Endothelial cell of umbilical vein (primary cell): ENCODE data around the gene ZCWPW1. TPM values are rescaled to one million over a fixed set of nuclear protein-coding genes. Genes with fewer than 3 reads are reported as not detected.

Source experiments
- BruUV-seq: library from RNA; stranded (reverse); fragments of 400-500 nt; replicated peaks from 2 replicates; lab custom pipeline; 2021; lab: Mats Ljungman, UMichigan
- CTCF ChIA-PET: fragments of 300-600, 350-600 bp; sonication (Branson Sonifier 250); formaldehyde crosslinking; loops from one replicate; lab custom pipeline; 2021; ENCODE audit warnings: antibody characterized with exemption, inconsistent platforms; lab: Charles Lee
- POLR2A ChIA-PET: fragments of 300-600, 350-600 bp; sonication (Branson Sonifier 250); formaldehyde crosslinking; loops from one replicate; lab custom pipeline; 2021; ENCODE audit warnings: antibody characterized with exemption, inconsistent platforms; lab: Charles Lee
- DNase-seq: peaks from one replicate; pipeline ENCODE4 v3.0.0-alpha.2; 2011; ENCODE audit warnings: low read depth, low spot score
- FAIRE-seq: peaks from 2 replicates; lab custom pipeline; 2011; peaks lifted over from hg19 to GRCh38; lab: Jason Lieb, UNC
- H2AFZ ChIP-seq: 2 replicates; pipeline ENCODE4 v1.6.0; 2012; ENCODE audit warnings: low read depth, low read length, control low read depth, inconsistent platforms
- H3K27ac ChIP-seq: 2 replicates; pipeline ENCODE4 v1.5.1; 2011; ENCODE audit warnings: low read depth, mild to moderate bottlenecking, control low read depth, low read length, moderate library complexity; ENCODE audit not compliant: insufficient read depth
- H3K27me3 ChIP-seq, 2 experiments: 2 replicates each; pipeline versions ENCODE4 v1.6.0 to v1.6.1; 2011; ENCODE audit warnings: low read length in 2 of 2, mixed read lengths in 1 of 2; ENCODE audit not compliant: control insufficient read depth in 2 of 2, insufficient read depth in 2 of 2
- H3K36me3 ChIP-seq, 2 experiments: 2 replicates in 1 of 2; 3 replicates in 1 of 2; pipeline ENCODE4 v1.5.1; 2011; ENCODE audit warnings: low read length in 2 of 2, mild to moderate bottlenecking in 1 of 2, moderate library complexity in 1 of 2; ENCODE audit not compliant: control insufficient read depth in 2 of 2, insufficient read depth in 2 of 2; ENCODE audit errors: extremely low read depth in 1 of 2
- H3K4me1 ChIP-seq: 3 replicates; pipeline ENCODE4 v1.5.1; 2011; ENCODE audit warnings: mild to moderate bottlenecking, low read length; ENCODE audit not compliant: control insufficient read depth, insufficient read depth; ENCODE audit errors: extremely low read depth
- H3K4me2 ChIP-seq: 2 replicates; pipeline ENCODE4 v1.6.1; 2011; ENCODE audit warnings: low read length, control low read depth, mixed read lengths; ENCODE audit not compliant: insufficient read depth
- H3K4me3 ChIP-seq, 3 experiments: fragments of 200-600 bp in 1 of 3; sonication (generic), shearing (Covaris generic) in 1 of 3; replicated peaks in 1 of 3; 2 replicates each; pipeline ENCODE4 v1.5.1; 2011 to 2016; ENCODE audit warnings: control low read depth in 3 of 3, low read length in 3 of 3, mild to moderate bottlenecking in 2 of 3, inconsistent platforms in 1 of 3, low read depth in 1 of 3, moderate library complexity in 1 of 3; ENCODE audit not compliant: insufficient read depth in 1 of 3
- H3K79me2 ChIP-seq: 2 replicates; pipeline ENCODE4 v1.6.0; 2012; ENCODE audit warnings: low read length, inconsistent platforms; ENCODE audit not compliant: control insufficient read depth, insufficient read depth
- H3K9ac ChIP-seq: replicated peaks from 2 replicates; pipeline ENCODE3; 2011; ENCODE audit warnings: low read length, control low read depth; ENCODE audit not compliant: insufficient read depth; ENCODE audit errors: extremely low read depth
- H3K9me1 ChIP-seq: replicated peaks from 3 replicates; pipeline ENCODE4 v1.6.0; 2011; ENCODE audit warnings: mild to moderate bottlenecking, low read length; ENCODE audit not compliant: control insufficient read depth, insufficient read depth; ENCODE audit errors: extremely low read depth
- H3K9me3 ChIP-seq: replicated peaks from 2 replicates; pipeline ENCODE4 v1.5.1; 2012; ENCODE audit warnings: low read length, inconsistent platforms; ENCODE audit not compliant: control insufficient read depth, insufficient read depth
- H4K20me1 ChIP-seq: replicated peaks from 2 replicates; pipeline ENCODE3; 2011; ENCODE audit warnings: mild to moderate bottlenecking, low read length; ENCODE audit not compliant: control insufficient read depth, insufficient read depth; ENCODE audit errors: extremely low read depth
- EZH2 ChIP-seq: IDR thresholded peaks from 2 replicates; pipeline ENCODE4 v1.6.1; 2012; ENCODE audit warnings: borderline replicate concordance, low read depth, mild to moderate bottlenecking, moderate library complexity, low read length, inconsistent platforms; ENCODE audit not compliant: severe bottlenecking
- FOS ChIP-seq: IDR thresholded peaks from 2 replicates; pipeline ENCODE4 v1.6.1; 2011; ENCODE audit warnings: mild to moderate bottlenecking, low read length, moderate library complexity, borderline replicate concordance; ENCODE audit not compliant: insufficient read depth
- GATA2 ChIP-seq: IDR thresholded peaks from 2 replicates; pipeline ENCODE4 v1.7.0; 2011; ENCODE audit warnings: low read depth, mild to moderate bottlenecking, moderate library complexity, mixed read lengths, low read length; ENCODE audit not compliant: insufficient read length, insufficient read depth
- JUN ChIP-seq: IDR thresholded peaks from 2 replicates; pipeline ENCODE4 v1.6.1; 2011; ENCODE audit warnings: borderline replicate concordance, low read depth; ENCODE audit not compliant: insufficient read length, insufficient read depth
- MYC ChIP-seq: IDR thresholded peaks from one replicate; pipeline ENCODE4 v1.6.1; 2011; ENCODE audit warnings: mild to moderate bottlenecking, low read depth, low read length
- POLR2A ChIP-seq: IDR thresholded peaks from 2 replicates; pipeline ENCODE4 v1.6.1; 2012; ENCODE audit warnings: low read depth, mild to moderate bottlenecking, control low read depth, low read length
- POLR2AphosphoS5 ChIP-seq: IDR thresholded peaks from 2 replicates; pipeline ENCODE4 v1.6.1; 2012; ENCODE audit warnings: low read depth, mild to moderate bottlenecking, control low read depth, low read length, moderate library complexity; ENCODE audit not compliant: insufficient read depth
- dilution Hi-C: fragments of 300-500 bp; cut with MboI; formaldehyde crosslinking; loops from one replicate; pipeline ENCODE4 v1.15.0; 2019; ENCODE audit warnings: low sequenced_read_pairs; ENCODE audit not compliant: extremely low pct_ligation_motif_present
- intact Hi-C: fragments of 100-400 bp; cut with micrococcal nuclease; formaldehyde crosslinking; loops from one replicate; pipeline ENCODE4 v1.10.0; 2022
- polyA plus RNA-seq, 4 experiments: library from polyadenylated mRNA; depleted of rRNA in 3 of 4; stranded (reverse) in 3 of 4; unstranded in 1 of 4; fragments of >200 nt; gene quantifications; 2 replicates each; pipeline versions ENCODE4 v1.2.1 to v1.2.3, GENCODE V29; 2011 to 2012; ENCODE audit warnings: missing spikeins in 1 of 4
- total RNA-seq: library from RNA; stranded (reverse); gene quantifications from 2 replicates; pipeline ENCODE4 v1.2.3, GENCODE V29; 2021
- TF ChIP-seq, protein P1 (sequence below), 2 donors: IDR thresholded peaks; 1 replicate in 1 of 2; 2 replicates in 1 of 2; pipeline ENCODE4 v1.5.1; 2011; ENCODE audit warnings: low read length in 2 of 2, mild to moderate bottlenecking in 2 of 2, moderate library complexity in 2 of 2, control low read depth in 1 of 2, inconsistent platforms in 1 of 2, low read depth in 1 of 2; ENCODE audit not compliant: insufficient read depth in 1 of 2; ENCODE audit errors: extremely low read depth in 1 of 2
- TF ChIP-seq, protein P2 (sequence below): IDR thresholded peaks from 2 replicates; pipeline ENCODE4 v1.6.1; 2011; ENCODE audit not compliant: insufficient read depth, insufficient read length

Gene ZCWPW1
- total and polyA plus RNA-seq, 2 donors (not counting 3 experiments of a cell fraction or from before 2014, with no cell fraction given): 0.31 to 0.32 TPM

DNA sequence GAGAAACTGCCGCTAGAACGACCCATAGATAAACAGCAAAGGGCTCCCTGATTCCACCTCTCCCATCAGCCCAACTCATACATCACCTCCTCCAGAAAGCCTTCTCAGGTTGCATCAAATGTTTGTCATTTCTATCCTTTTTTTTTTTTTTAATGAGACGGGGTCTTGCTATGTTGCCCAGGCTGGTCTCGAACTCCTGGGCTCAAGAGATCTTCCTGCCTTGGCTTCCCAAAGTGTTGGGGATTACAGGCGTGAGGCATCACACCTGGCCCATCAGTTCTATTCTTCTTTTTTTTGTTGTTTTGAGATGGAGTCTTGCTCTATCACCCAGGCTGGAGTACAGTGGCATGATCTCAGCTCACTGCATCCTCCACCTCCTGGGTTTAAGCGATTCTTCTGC is 28.5 kb upstream of the ZCWPW1 start:
- H3K4me3 ChIP-seq: no peak overlapping the region
- intact Hi-C loops (no loop called here), dilution Hi-C loops (no loop called here)
- H3K9me1 ChIP-seq: no peaks in the 10 kb centered on the region
- DNase-seq (no peak), FAIRE-seq (no peak)
- ChIA-PET CTCF (no interaction called here), POLR2A (no interaction called here)
- no peak overlapping the region for H3K4me2 ChIP-seq
- no TSS peak for BruUV-seq
- H3K4me1 ChIP-seq: peaks cover 10% of the 10 kb centered on the region
- H3K9ac ChIP-seq: no peak overlapping the region
- TF ChIP-seq, protein P1, sequence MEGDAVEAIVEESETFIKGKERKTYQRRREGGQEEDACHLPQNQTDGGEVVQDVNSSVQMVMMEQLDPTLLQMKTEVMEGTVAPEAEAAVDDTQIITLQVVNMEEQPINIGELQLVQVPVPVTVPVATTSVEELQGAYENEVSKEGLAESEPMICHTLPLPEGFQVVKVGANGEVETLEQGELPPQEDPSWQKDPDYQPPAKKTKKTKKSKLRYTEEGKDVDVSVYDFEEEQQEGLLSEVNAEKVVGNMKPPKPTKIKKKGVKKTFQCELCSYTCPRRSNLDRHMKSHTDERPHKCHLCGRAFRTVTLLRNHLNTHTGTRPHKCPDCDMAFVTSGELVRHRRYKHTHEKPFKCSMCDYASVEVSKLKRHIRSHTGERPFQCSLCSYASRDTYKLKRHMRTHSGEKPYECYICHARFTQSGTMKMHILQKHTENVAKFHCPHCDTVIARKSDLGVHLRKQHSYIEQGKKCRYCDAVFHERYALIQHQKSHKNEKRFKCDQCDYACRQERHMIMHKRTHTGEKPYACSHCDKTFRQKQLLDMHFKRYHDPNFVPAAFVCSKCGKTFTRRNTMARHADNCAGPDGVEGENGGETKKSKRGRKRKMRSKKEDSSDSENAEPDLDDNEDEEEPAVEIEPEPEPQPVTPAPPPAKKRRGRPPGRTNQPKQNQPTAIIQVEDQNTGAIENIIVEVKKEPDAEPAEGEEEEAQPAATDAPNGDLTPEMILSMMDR (IDR thresholded peaks at IDR 0.05; ENCODE audit: extremely low read depth in 1 of 2, insufficient read depth in 1 of 2, low read depth in 1 of 2, low read length in 2 of 2): no peak
- TF ChIP-seq POLR2A: no peak
- H3K9me3 ChIP-seq: no peaks in the 10 kb centered on the region
- H2AFZ ChIP-seq: no peak overlapping the region
- H3K27ac ChIP-seq: no peak overlapping the region
- H3K27me3 ChIP-seq: no peaks in the 10 kb centered on the region
- H3K79me2 ChIP-seq: no peaks in the 10 kb centered on the region
- peaks cover 0 to 7% of the 10 kb centered on the region in 2 experiments for H3K36me3 ChIP-seq
- H4K20me1 ChIP-seq: no peaks in the 10 kb centered on the region

DNA sequence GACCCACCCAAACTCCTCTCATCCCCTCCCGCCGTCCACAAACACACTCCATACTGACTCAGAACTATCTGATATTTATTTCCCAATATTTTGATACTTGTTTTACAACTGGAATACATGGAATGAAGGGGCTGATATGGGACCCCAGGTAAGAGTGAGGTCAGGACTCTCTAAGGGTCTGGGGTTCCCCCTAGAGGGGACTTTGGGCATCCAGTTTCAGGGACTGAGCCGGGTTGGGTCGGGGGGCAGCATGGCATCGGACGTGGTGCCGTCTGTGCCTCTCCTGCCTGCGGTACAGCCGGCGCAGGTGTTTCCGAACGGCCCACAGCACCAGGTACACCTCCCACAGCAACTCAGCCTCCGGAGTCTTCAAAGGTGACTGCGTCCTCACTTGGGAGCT is 28.1 kb upstream of the ZCWPW1 start:
- H3K4me3 ChIP-seq: no peak overlapping the region
- intact Hi-C loops: no loop called here
- H3K9ac ChIP-seq: no peak overlapping the region
- H3K4me1 ChIP-seq: peaks cover 10% of the 10 kb centered on the region
- CTCF ChIA-PET: interaction anchor here (3.8 kb wide), 1 partner anchor 12 kb away, joined by 16 read pairs; no protein-coding TSS in a partner anchor
- H3K79me2 ChIP-seq: no peaks in the 10 kb centered on the region
- dilution Hi-C loops: no loop called here
- no peak overlapping the region for H3K27ac ChIP-seq
- FAIRE-seq (no peak), DNase-seq (no peak)
- H3K36me3 ChIP-seq: peaks cover 0 to 7% of the 10 kb centered on the region in 2 experiments
- no peak overlapping the region for H2AFZ ChIP-seq
- H4K20me1 ChIP-seq: no peaks in the 10 kb centered on the region
- no TSS peak for BruUV-seq
- H3K4me2 ChIP-seq: no peak overlapping the region
- no peaks in the 10 kb centered on the region for H3K27me3 ChIP-seq
- H3K9me3 ChIP-seq: no peaks in the 10 kb centered on the region
- POLR2A ChIA-PET: no interaction called here
- TF ChIP-seq POLR2AphosphoS5 (no peak), JUN (no peak), GATA2 (no peak), POLR2A (no peak), FOS (no peak), MYC (no peak), EZH2 (no peak)
- TF ChIP-seq, protein P1 (IDR thresholded peaks at IDR 0.05; ENCODE audit: extremely low read depth in 1 of 2, insufficient read depth in 1 of 2, low read depth in 1 of 2, low read length in 2 of 2): no peak
- TF ChIP-seq, protein P2, sequence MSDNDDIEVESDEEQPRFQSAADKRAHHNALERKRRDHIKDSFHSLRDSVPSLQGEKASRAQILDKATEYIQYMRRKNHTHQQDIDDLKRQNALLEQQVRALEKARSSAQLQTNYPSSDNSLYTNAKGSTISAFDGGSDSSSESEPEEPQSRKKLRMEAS: no peak
- H3K9me1 ChIP-seq: no peaks in the 10 kb centered on the region
